SK-N-SH treated with all-trans-retinoic acid at 6 μM for 48 hours (cell line): ENCODE results near the gene GRIK5.

ENCODE experiments used
- ATAC-seq: fragments of 200-7000 bp; cut with Tn5 transposase; 3 replicates; pipeline ENCODE4 v1.9.1; 2020; ENCODE audit warnings: mild to moderate bottlenecking, moderate library complexity
- ARNTL ChIP-seq: fragments of 450-650 bp; formaldehyde crosslinking; IDR thresholded peaks from 2 replicates; pipeline ENCODE4 v1.5.0; 2020; ENCODE audit warnings: low read depth, mild to moderate bottlenecking, moderate library complexity, borderline replicate concordance
- CSDC2 ChIP-seq: fragments of 250-450 bp; sonication (Bioruptor Pico); IDR thresholded peaks from 2 replicates; pipeline ENCODE4 v1.5.0; 2020; ENCODE audit warnings: mild to moderate bottlenecking, moderate library complexity
- ESRRG ChIP-seq: fragments of 250-450 bp; sonication (Bioruptor Pico); IDR thresholded peaks from 2 replicates; pipeline ENCODE4 v1.6.1; 2021; ENCODE audit warnings: mild to moderate bottlenecking
- GLIS3 ChIP-seq: fragments of 250-450 bp; sonication (Bioruptor Pico); IDR thresholded peaks from 2 replicates; pipeline ENCODE4 v1.5.0; 2020; ENCODE audit warnings: mild to moderate bottlenecking, moderate library complexity
- ISL1 ChIP-seq: fragments of 250-450 bp; sonication (Bioruptor Pico); IDR thresholded peaks from 2 replicates; pipeline ENCODE4 v2.1.2; 2022; ENCODE audit warnings: mild to moderate bottlenecking, moderate library complexity
- OSR1 ChIP-seq: fragments of 250-450 bp; sonication (Bioruptor Pico); IDR thresholded peaks from 2 replicates; pipeline ENCODE4 v1.8.0; 2022; ENCODE audit warnings: moderate library complexity, mild to moderate bottlenecking, inconsistent platforms
- PPARA ChIP-seq: fragments of 250-450 bp; sonication (Bioruptor Pico); IDR thresholded peaks from 2 replicates; pipeline ENCODE4 v1.5.0; 2020; ENCODE audit warnings: mild to moderate bottlenecking, borderline replicate concordance
- RARB ChIP-seq: fragments of 250-450 bp; sonication (Bioruptor Pico); IDR thresholded peaks from 2 replicates; pipeline ENCODE4 v1.8.0; 2021; ENCODE audit warnings: mild to moderate bottlenecking, moderate library complexity
- SNAI2 ChIP-seq: fragments of 250-450 bp; sonication (Bioruptor Pico); IDR thresholded peaks from 2 replicates; pipeline ENCODE4 v1.5.0; 2020; ENCODE audit warnings: mild to moderate bottlenecking, moderate library complexity
- TCF4 ChIP-seq: fragments of 250-450 bp; sonication (Bioruptor Pico); IDR thresholded peaks from 2 replicates; pipeline ENCODE4 v1.8.0; 2021; ENCODE audit warnings: mild to moderate bottlenecking, moderate library complexity, borderline replicate concordance
- TOX ChIP-seq: fragments of 250-450 bp; sonication (Bioruptor Pico); IDR thresholded peaks from 2 replicates; pipeline ENCODE4 v1.8.0; 2021; ENCODE audit warnings: mild to moderate bottlenecking, moderate library complexity, borderline replicate concordance
- ZC3H10 ChIP-seq: fragments of 250-450 bp; sonication (Bioruptor Pico); IDR thresholded peaks from 2 replicates; pipeline ENCODE4 v1.5.1; 2021; ENCODE audit warnings: mild to moderate bottlenecking, moderate library complexity
- ZFP3 ChIP-seq: fragments of 250-450 bp; sonication (Bioruptor Pico); IDR thresholded peaks from 2 replicates; pipeline ENCODE4 v1.5.0; 2020; ENCODE audit warnings: mild to moderate bottlenecking, moderate library complexity
- ZFP30 ChIP-seq: fragments of 450-650 bp; formaldehyde crosslinking; IDR thresholded peaks from 2 replicates; pipeline ENCODE4 v1.5.0; 2022; ENCODE audit warnings: mild to moderate bottlenecking, moderate library complexity
- ZNF565 ChIP-seq: fragments of 450-650 bp; formaldehyde crosslinking; conservative IDR thresholded peaks from 2 replicates; pipeline ENCODE4 v1.5.0; 2020; ENCODE audit warnings: low read depth, mild to moderate bottlenecking, moderate library complexity
- ZNF70 ChIP-seq: fragments of 450-650 bp; formaldehyde crosslinking; IDR thresholded peaks from 2 replicates; pipeline ENCODE4 v1.5.0; 2020; ENCODE audit warnings: mild to moderate bottlenecking, moderate library complexity
- ZNF8 ChIP-seq: fragments of 450-650 bp; formaldehyde crosslinking; IDR thresholded peaks from 2 replicates; pipeline ENCODE4 v1.5.0; 2020; ENCODE audit warnings: mild to moderate bottlenecking, moderate library complexity
- TF ChIP-seq, protein P1 (sequence below): fragments of 250-450 bp; sonication (Bioruptor Pico); IDR thresholded peaks from 2 replicates; pipeline ENCODE4 v1.5.1; 2020; ENCODE audit warnings: low read depth, mild to moderate bottlenecking, moderate library complexity
- TF ChIP-seq, protein P2 (sequence below): fragments of 250-450 bp; sonication (Bioruptor Pico); IDR thresholded peaks from 2 replicates; pipeline ENCODE4 v1.5.0; 2020; ENCODE audit warnings: mild to moderate bottlenecking, moderate library complexity
- TF ChIP-seq, protein P3 (sequence below): fragments of 250-450 bp; sonication (Bioruptor Pico); IDR thresholded peaks from 2 replicates; pipeline ENCODE4 v1.8.0; 2021; ENCODE audit warnings: low read depth, mild to moderate bottlenecking, moderate library complexity, borderline replicate concordance

The GRIK5 gene

DNA sequence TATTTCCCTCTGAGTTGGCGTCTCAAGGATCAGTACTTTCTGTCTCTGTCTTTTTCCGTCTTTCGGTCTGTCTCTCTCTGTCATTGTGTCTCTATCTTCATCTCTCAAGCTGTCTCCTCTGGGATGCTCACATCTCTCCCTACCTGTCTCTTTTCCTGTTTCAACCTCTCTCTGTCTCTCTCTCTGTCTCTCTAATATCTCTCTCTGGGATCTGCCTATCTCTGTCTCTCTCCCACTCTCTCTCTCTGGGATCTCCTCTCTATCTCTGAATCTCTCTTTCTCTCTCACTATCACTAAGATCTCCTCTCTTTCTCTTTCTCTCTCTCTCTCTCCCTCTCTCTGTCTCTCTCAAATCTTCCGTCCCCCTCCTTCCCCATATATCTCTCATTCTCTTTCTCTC is 80.0 kb downstream of the GRIK5 start:
- TF ChIP-seq, protein P1, sequence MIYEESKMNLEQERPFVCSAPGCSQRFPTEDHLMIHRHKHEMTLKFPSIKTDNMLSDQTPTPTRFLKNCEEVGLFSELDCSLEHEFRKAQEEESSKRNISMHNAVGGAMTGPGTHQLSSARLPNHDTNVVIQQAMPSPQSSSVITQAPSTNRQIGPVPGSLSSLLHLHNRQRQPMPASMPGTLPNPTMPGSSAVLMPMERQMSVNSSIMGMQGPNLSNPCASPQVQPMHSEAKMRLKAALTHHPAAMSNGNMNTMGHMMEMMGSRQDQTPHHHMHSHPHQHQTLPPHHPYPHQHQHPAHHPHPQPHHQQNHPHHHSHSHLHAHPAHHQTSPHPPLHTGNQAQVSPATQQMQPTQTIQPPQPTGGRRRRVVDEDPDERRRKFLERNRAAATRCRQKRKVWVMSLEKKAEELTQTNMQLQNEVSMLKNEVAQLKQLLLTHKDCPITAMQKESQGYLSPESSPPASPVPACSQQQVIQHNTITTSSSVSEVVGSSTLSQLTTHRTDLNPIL (CRISPR knock-in tag) = no peak
- TF ChIP-seq OSR1 (CRISPR knock-in tag) (no peak), RARB (CRISPR knock-in tag) (no peak), ZC3H10 (no peak), ZNF8 (no peak), TOX (CRISPR knock-in tag) (no peak), ESRRG (no peak), ISL1 (CRISPR knock-in tag) (no peak), ZNF565 (CRISPR knock-in tag) (no peak)
- TF ChIP-seq, protein P2, sequence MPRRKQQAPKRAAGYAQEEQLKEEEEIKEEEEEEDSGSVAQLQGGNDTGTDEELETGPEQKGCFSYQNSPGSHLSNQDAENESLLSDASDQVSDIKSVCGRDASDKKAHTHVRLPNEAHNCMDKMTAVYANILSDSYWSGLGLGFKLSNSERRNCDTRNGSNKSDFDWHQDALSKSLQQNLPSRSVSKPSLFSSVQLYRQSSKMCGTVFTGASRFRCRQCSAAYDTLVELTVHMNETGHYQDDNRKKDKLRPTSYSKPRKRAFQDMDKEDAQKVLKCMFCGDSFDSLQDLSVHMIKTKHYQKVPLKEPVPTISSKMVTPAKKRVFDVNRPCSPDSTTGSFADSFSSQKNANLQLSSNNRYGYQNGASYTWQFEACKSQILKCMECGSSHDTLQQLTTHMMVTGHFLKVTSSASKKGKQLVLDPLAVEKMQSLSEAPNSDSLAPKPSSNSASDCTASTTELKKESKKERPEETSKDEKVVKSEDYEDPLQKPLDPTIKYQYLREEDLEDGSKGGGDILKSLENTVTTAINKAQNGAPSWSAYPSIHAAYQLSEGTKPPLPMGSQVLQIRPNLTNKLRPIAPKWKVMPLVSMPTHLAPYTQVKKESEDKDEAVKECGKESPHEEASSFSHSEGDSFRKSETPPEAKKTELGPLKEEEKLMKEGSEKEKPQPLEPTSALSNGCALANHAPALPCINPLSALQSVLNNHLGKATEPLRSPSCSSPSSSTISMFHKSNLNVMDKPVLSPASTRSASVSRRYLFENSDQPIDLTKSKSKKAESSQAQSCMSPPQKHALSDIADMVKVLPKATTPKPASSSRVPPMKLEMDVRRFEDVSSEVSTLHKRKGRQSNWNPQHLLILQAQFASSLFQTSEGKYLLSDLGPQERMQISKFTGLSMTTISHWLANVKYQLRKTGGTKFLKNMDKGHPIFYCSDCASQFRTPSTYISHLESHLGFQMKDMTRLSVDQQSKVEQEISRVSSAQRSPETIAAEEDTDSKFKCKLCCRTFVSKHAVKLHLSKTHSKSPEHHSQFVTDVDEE = no peak
- TF ChIP-seq, protein P3, sequence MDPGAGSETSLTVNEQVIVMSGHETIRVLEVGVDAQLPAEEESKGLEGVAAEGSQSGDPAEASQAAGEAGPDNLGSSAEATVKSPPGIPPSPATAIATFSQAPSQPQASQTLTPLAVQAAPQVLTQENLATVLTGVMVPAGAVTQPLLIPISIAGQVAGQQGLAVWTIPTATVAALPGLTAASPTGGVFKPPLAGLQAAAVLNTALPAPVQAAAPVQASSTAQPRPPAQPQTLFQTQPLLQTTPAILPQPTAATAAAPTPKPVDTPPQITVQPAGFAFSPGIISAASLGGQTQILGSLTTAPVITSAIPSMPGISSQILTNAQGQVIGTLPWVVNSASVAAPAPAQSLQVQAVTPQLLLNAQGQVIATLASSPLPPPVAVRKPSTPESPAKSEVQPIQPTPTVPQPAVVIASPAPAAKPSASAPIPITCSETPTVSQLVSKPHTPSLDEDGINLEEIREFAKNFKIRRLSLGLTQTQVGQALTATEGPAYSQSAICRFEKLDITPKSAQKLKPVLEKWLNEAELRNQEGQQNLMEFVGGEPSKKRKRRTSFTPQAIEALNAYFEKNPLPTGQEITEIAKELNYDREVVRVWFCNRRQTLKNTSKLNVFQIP (CRISPR knock-in tag) = no peak
- TF ChIP-seq, all 23 proteins: peak for 0
- no peak for ATAC-seq

DNA sequence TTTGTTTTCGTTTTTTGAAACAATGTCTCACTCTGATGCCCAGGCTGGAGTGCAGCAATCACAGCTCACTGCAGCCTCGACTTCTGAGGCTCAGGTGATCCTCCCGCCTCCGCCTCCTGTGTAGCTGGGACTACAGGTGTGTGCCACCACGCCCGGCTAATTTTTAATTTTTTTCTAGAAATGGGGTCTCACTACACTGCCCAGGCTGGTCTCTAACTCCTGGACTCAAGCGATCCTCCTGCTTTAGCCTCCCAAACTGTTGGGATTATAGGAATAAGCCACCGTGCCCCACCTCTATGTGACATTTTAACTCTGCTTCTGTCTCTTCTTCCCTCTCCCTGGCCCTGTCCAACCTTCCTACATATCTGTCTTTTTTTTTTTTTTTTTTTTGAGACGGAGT is 81.1 kb downstream of the GRIK5 start:
- TF ChIP-seq ZNF565 (CRISPR knock-in tag) = no peak
- no peak for TF ChIP-seq OSR1 (CRISPR knock-in tag)
- TF ChIP-seq GLIS3 (CRISPR knock-in tag) = no peak
- no peak for TF ChIP-seq ZNF70 (CRISPR knock-in tag)
- TF ChIP-seq ZFP3 (CRISPR knock-in tag) = no peak
- no peak for TF ChIP-seq SNAI2 (CRISPR knock-in tag)
- ATAC-seq = no peak

DNA sequence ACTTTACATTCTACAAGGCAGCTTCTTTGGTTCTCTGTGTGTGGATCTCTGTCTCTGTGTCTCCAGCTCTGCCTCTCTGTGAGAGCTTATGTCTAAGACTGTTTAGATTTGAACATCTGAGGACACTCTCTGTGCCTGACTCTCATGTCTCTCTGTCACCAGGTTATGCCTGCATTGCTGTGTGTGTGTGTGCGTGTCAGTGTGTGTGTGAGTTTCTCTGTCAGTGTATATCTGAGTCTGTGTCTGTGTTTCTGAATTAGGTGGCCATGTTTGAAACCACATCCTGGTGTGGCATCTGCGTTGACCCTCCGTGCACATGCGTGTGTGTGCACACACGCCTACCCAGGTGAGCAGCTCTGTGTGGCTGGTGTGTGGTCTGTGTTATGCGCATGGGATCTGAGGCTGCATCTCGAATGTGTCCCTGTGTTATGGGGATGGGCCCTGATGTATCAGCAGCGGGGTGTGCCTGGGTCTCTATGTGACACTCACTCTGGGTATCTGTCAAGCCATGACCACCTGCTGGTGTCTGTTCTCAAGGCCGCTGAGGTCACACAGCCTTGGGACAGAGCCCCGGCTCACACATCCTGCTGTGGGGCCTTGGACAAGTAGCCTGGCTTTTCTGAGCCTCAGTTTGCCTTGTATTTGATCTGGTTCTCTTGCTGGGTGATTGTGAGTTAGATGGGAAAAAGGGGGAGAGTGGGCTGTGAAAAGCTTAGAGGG is 82.7 kb downstream of the GRIK5 start:
- TF ChIP-seq ISL1 (CRISPR knock-in tag) (no peak), ZNF70 (CRISPR knock-in tag) (no peak), ESRRG (no peak), OSR1 (CRISPR knock-in tag) (no peak), GLIS3 (CRISPR knock-in tag) (no peak), TCF4 (no peak), RARB (CRISPR knock-in tag) (no peak), ZFP3 (CRISPR knock-in tag) (no peak)
- TF ChIP-seq, protein P2 = no peak
- TF ChIP-seq, protein P3 (CRISPR knock-in tag) = no peak
- no peak for ATAC-seq

DNA sequence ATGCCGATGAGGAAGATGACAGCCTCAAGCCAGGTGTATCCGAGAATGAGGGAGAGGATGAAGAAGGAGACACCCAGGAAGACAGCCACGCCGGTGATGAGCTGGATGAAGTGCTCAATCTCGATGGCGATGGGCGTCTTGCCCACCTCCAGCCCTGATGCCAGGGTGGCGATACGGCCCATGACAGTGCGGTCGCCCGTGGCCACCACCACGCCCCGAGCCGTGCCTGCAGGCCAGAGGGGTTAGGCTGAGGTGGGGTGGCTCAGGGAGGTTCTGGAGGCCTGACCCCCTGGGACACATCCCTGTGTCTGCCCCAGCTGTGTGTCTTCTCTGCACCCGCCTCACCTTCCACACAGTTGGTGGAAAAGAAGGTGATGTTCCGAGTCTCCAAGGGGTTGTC is 85.0 kb downstream of the GRIK5 start:
- no peak for ATAC-seq
- no peak for TF ChIP-seq ZFP30
- TF ChIP-seq, protein P2 = no peak
- no peak for TF ChIP-seq PPARA
- no peak for TF ChIP-seq TOX (CRISPR knock-in tag)
- TF ChIP-seq ARNTL (CRISPR knock-in tag) = no peak
- no peak for TF ChIP-seq ISL1 (CRISPR knock-in tag)
- no peak for TF ChIP-seq ZFP3 (CRISPR knock-in tag)
- TF ChIP-seq CSDC2 (CRISPR knock-in tag) = no peak
- TF ChIP-seq ZNF70 (CRISPR knock-in tag) = no peak
- no peak for TF ChIP-seq TCF4
- TF ChIP-seq ZNF565 (CRISPR knock-in tag) = no peak
